GM12878 (cell line): ENCODE measurements around the gene PRTN3. TPM values are rescaled to one million over a fixed set of nuclear protein-coding genes. Genes with fewer than 3 reads are reported as not detected.

Experiments used
- ATAC-seq: fragments of 200-7000 bp; cut with Tn5 transposase; 3 replicates; pipeline ENCODE4 v1.9.1; 2020; ENCODE audit warnings: mild to moderate bottlenecking, moderate library complexity
- BruUV-seq: library from RNA; stranded (reverse); fragments of 400-500 nt; replicated peaks from 2 replicates; lab custom pipeline; 2021; lab: Mats Ljungman, UMichigan
- CTCF ChIA-PET: fragments of 300-600 bp; sonication (Branson Sonifier 250); formaldehyde crosslinking; extraction: SDS; loops from one replicate; lab custom pipeline; 2021; ENCODE audit warnings: inconsistent platforms; lab: Yijun Ruan, JAX
- POLR2A ChIA-PET: fragments of 350-600 bp; formaldehyde crosslinking; extraction: SDS; loops from one replicate; lab custom pipeline; 2021; ENCODE audit warnings: inconsistent platforms; lab: Charles Lee
- RAD21 ChIA-PET: fragments of 300-600 bp; sonication (Branson Sonifier 250); formaldehyde crosslinking; loops from one replicate; lab custom pipeline; 2023; ENCODE audit warnings: antibody characterized with exemption; ENCODE audit not compliant: unreplicated experiment; lab: Charles Lee
- SMC1A ChIA-PET: fragments of 300-600 bp; sonication (Branson Sonifier 250); formaldehyde crosslinking; loops from one replicate; lab custom pipeline; 2023; ENCODE audit not compliant: unreplicated experiment, uncharacterized antibody; lab: Charles Lee
- DNase-seq: peaks from one replicate; pipeline ENCODE4 v3.0.0-alpha.2; 2011; ENCODE audit warnings: low read depth, low spot score
- FAIRE-seq: peaks from 3 replicates; lab custom pipeline; 2011; peaks lifted over from hg19 to GRCh38; lab: Jason Lieb, UNC
- H2AFZ ChIP-seq: 2 replicates; pipeline ENCODE4 v1.6.0; 2011; ENCODE audit warnings: low read depth, low read length, control low read depth; ENCODE audit not compliant: control insufficient read depth
- H3K27ac ChIP-seq: 2 replicates; pipeline ENCODE4 v1.5.1; 2011; ENCODE audit warnings: control low read depth; ENCODE audit not compliant: control insufficient read depth, insufficient read depth
- H3K27me3 ChIP-seq, 2 experiments: replicated peaks in 1 of 2; 2 replicates each; pipeline versions ENCODE4 v1.6.0 to v1.6.1; 2011; ENCODE audit warnings: low read length in 1 of 2; ENCODE audit not compliant: control insufficient read depth in 2 of 2, insufficient read depth in 2 of 2
- H3K36me3 ChIP-seq, 2 experiments: 2 replicates each; pipeline ENCODE4 v1.5.1; 2011; ENCODE audit warnings: low read length in 1 of 2; ENCODE audit not compliant: control insufficient read depth in 2 of 2, insufficient read depth in 2 of 2
- H3K4me1 ChIP-seq: 2 replicates; pipeline ENCODE4 v1.6.1; 2011; ENCODE audit warnings: mild to moderate bottlenecking, low read length, moderate library complexity, mixed read lengths; ENCODE audit not compliant: control insufficient read depth, insufficient read depth
- H3K4me2 ChIP-seq: 2 replicates; pipeline ENCODE4 v1.6.0; 2011; ENCODE audit warnings: control low read depth; ENCODE audit not compliant: control insufficient read depth, insufficient read depth
- H3K4me3 ChIP-seq: fragments of 200-600 bp; sonication (generic); 2 replicates; pipeline ENCODE4 v1.5.1; 2016
- H3K79me2 ChIP-seq: 2 replicates; pipeline ENCODE4 v1.6.0; 2011; ENCODE audit warnings: low read length; ENCODE audit not compliant: control insufficient read depth, insufficient read depth
- H3K9ac ChIP-seq: 2 replicates; pipeline ENCODE4 v1.8.0; 2011; ENCODE audit warnings: low read length, control low read depth, mixed read lengths; ENCODE audit not compliant: control insufficient read depth, insufficient read depth
- H3K9me3 ChIP-seq: replicated peaks from 3 replicates; pipeline ENCODE4 v1.5.1; 2011; ENCODE audit warnings: mild to moderate bottlenecking, low read length; ENCODE audit not compliant: control insufficient read depth, insufficient read depth
- H4K20me1 ChIP-seq: 2 replicates; pipeline ENCODE4 v1.6.0; 2011; ENCODE audit not compliant: control insufficient read depth, insufficient read depth
- BCL11A ChIP-seq: IDR thresholded peaks from 2 replicates; pipeline ENCODE4 v1.6.1; 2011; ENCODE audit warnings: low read depth, low read length
- CHD1 ChIP-seq: IDR thresholded peaks from 2 replicates; pipeline ENCODE4 v1.6.1; 2012; ENCODE audit warnings: low read depth, low read length, improper control_type of control experiment
- EGR1 ChIP-seq, 2 experiments: IDR thresholded peaks; 1 replicate in 1 of 2; 2 replicates in 1 of 2; pipeline ENCODE4 v1.6.1; 2011 to 2012; ENCODE audit warnings: low read depth in 2 of 2, low read length in 2 of 2, borderline replicate concordance in 1 of 2, mild to moderate bottlenecking in 1 of 2, moderate library complexity in 1 of 2
- ETV6 ChIP-seq, 2 experiments: fragments of 450-650 bp in 1 of 2; IDR thresholded peaks in 1 of 2; conservative IDR thresholded peaks in 1 of 2; 2 replicates each; pipeline ENCODE4 v1.6.1; 2014; ENCODE audit warnings: antibody characterized with exemption in 1 of 2, borderline replicate concordance in 1 of 2, low read depth in 1 of 2, mild to moderate bottlenecking in 1 of 2, moderate library complexity in 1 of 2
- GABPA ChIP-seq: IDR thresholded peaks from 2 replicates; pipeline ENCODE4 v1.6.1; 2014; ENCODE audit warnings: antibody characterized with exemption, low read depth, mild to moderate bottlenecking, inconsistent platforms
- KLF5 ChIP-seq: fragments of 450-650 bp; IDR thresholded peaks from 2 replicates; pipeline ENCODE4 v1.6.1; 2014; ENCODE audit warnings: mild to moderate bottlenecking; ENCODE audit not compliant: partially characterized antibody
- MEF2B ChIP-seq: fragments of 450-650 bp; IDR thresholded peaks from 2 replicates; pipeline ENCODE4 v1.6.1; 2018; ENCODE audit warnings: mild to moderate bottlenecking, moderate library complexity; ENCODE audit not compliant: partially characterized antibody, poor library complexity, severe bottlenecking
- MXI1 ChIP-seq: fragments of 150-350 bp; IDR thresholded peaks from 2 replicates; pipeline ENCODE4 v1.6.1; 2011; ENCODE audit warnings: low read depth, mild to moderate bottlenecking, inconsistent platforms, low read length, improper control_type of control experiment
- MYB ChIP-seq: fragments of 150-350 bp; IDR thresholded peaks from 2 replicates; pipeline ENCODE4 v1.6.1; 2014; ENCODE audit warnings: mild to moderate bottlenecking, low read depth, low read length, borderline replicate concordance
- NFYB ChIP-seq: IDR thresholded peaks from 2 replicates; pipeline ENCODE4 v1.6.1; 2011; ENCODE audit warnings: low read depth, mild to moderate bottlenecking, low read length, improper control_type of control experiment, moderate library complexity; ENCODE audit not compliant: insufficient read depth
- NR2F1 ChIP-seq: fragments of 450-650 bp; conservative IDR thresholded peaks from 2 replicates; pipeline ENCODE4 v1.6.1; 2017; ENCODE audit warnings: mild to moderate bottlenecking
- POLR2AphosphoS2 ChIP-seq: IDR thresholded peaks from 2 replicates; pipeline ENCODE4 v1.6.1; 2011; ENCODE audit warnings: low read depth, mild to moderate bottlenecking, low read length, improper control_type of control experiment, moderate library complexity
- RFX5 ChIP-seq: IDR thresholded peaks from 2 replicates; pipeline ENCODE4 v1.6.1; 2011; ENCODE audit warnings: low read depth, low read length, improper control_type of control experiment
- TBL1XR1 ChIP-seq: IDR thresholded peaks from 2 replicates; pipeline ENCODE4 v1.6.1; 2012; ENCODE audit warnings: low read depth, low read length, improper control_type of control experiment
- ZNF207 ChIP-seq: fragments of 450-650 bp; IDR thresholded peaks from 2 replicates; pipeline ENCODE4 v1.6.1; 2014; ENCODE audit warnings: antibody characterized with exemption, mild to moderate bottlenecking, borderline replicate concordance
- WGBS: methylation state at CpG from one replicate; pipeline ENCODE4 v1.1.6; 2016; ENCODE audit warnings: low lambda C conversion rate; ENCODE audit not compliant: insufficient replicate concordance, insufficient coverage; ENCODE audit errors: missing lambda C conversion rate; 5-methylcytosine and 5-hydroxymethylcytosine counted together
- in situ Hi-C: fragments of 300-500 bp; cut with MboI; formaldehyde crosslinking; loops from 9 replicates; pipeline ENCODE4 v1.14.3; 2018; ENCODE audit warnings: mixed read lengths
- intact Hi-C: fragments of 100-400 bp; cut with micrococcal nuclease; formaldehyde crosslinking; loops from one replicate; pipeline ENCODE4 v1.14.2; 2022; ENCODE audit not compliant: unreplicated experiment
- polyA plus RNA-seq, 11 experiments: library from polyadenylated mRNA; depleted of rRNA in 4 of 11; unstranded in 6 of 11; stranded (reverse) in 5 of 11; fragments of >200 nt; fragmentation: Nextera tagmentation in 4 of 11; fragmentation: Illumina TruSeq in 1 of 11; extraction: Ambion mirVana in 4 of 11; extraction: Trizol in 1 of 11; gene quantifications; 1 replicate in 1 of 11; 2 replicates in 10 of 11; pipeline versions ENCODE4 v1.2.1 to v1.2.3, GENCODE V29; 2011 to 2016; ENCODE audit warnings: inconsistent platforms in 2 of 11, missing spikeins in 2 of 11, low read depth in 1 of 11
- total RNA-seq, 4 experiments: library from RNA; depleted of rRNA in 3 of 4; stranded (reverse); fragments of >200 nt in 3 of 4; fragmentation: Illumina TruSeq in 1 of 4; extraction: Trizol in 1 of 4; gene quantifications; 2 replicates each; pipeline versions ENCODE4 v1.2.1 to v1.2.3, GENCODE V29; 2013 to 2021
- TF ChIP-seq, protein P1 (sequence below): IDR thresholded peaks from 2 replicates; pipeline ENCODE4 v1.6.1; 2012; ENCODE audit warnings: low read depth, low read length, improper control_type of control experiment
- TF ChIP-seq, protein P2 (sequence below): fragments of 450-650 bp; IDR thresholded peaks from 2 replicates; pipeline ENCODE4 v1.6.1; 2018; ENCODE audit warnings: borderline replicate concordance, mild to moderate bottlenecking; ENCODE audit not compliant: partially characterized antibody
- TF ChIP-seq, protein P3 (sequence below): fragments of 150-350 bp; IDR thresholded peaks from 2 replicates; pipeline ENCODE4 v1.6.1; 2016; ENCODE audit warnings: low read depth, low read length

PRTN3 gene
- total and polyA plus RNA-seq, 10 of the 15 experiments (the other 5 are each of a cell fraction or from before 2014, with no cell fraction given), result 0.08 TPM; not detected in 9

- BruUV-seq, result no TSS peak
- no peak overlapping the region for H3K4me3 ChIP-seq
- ChIA-PET SMC1A (interaction anchor here (1.1 kb wide), 1 partner anchor 26 kb away, joined by 3 read pairs; no protein-coding TSS in a partner anchor), POLR2A (no interaction called here), RAD21 (no interaction called here), CTCF (interaction anchor here (1.3 kb wide), 1 partner anchor 178 kb away, joined by 4 read pairs; no protein-coding TSS in a partner anchor)
- intact Hi-C loops (no loop called here), in situ Hi-C loops (no loop called here)
- H3K79me2 ChIP-seq, result no peaks in the 10 kb centered on the region
- TF ChIP-seq, protein P1, sequence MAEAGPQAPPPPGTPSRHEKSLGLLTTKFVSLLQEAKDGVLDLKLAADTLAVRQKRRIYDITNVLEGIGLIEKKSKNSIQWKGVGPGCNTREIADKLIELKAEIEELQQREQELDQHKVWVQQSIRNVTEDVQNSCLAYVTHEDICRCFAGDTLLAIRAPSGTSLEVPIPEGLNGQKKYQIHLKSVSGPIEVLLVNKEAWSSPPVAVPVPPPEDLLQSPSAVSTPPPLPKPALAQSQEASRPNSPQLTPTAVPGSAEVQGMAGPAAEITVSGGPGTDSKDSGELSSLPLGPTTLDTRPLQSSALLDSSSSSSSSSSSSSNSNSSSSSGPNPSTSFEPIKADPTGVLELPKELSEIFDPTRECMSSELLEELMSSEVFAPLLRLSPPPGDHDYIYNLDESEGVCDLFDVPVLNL, result no peak
- TF ChIP-seq MYB (no peak), CHD1 (no peak), EGR1 (IDR thresholded peaks at IDR 0.05; ENCODE audit: borderline replicate concordance in 1 of 2, low read depth in 2 of 2, low read length in 2 of 2) (no peak), TBL1XR1 (no peak), NR2F1 (no peak), NFYB (no peak), KLF5 (no peak), MEF2B (no peak), MXI1 (no peak), ZNF207 (no peak), GABPA (no peak), ETV6 (conservative IDR thresholded peaks at IDR 0.05 in 1 of 2, IDR thresholded peaks at IDR 0.05 in 1 of 2; ENCODE audit: borderline replicate concordance in 1 of 2, low read depth in 1 of 2) (no peak), RFX5 (no peak), BCL11A (no peak), POLR2AphosphoS2 (no peak)
- TF ChIP-seq, protein P2, sequence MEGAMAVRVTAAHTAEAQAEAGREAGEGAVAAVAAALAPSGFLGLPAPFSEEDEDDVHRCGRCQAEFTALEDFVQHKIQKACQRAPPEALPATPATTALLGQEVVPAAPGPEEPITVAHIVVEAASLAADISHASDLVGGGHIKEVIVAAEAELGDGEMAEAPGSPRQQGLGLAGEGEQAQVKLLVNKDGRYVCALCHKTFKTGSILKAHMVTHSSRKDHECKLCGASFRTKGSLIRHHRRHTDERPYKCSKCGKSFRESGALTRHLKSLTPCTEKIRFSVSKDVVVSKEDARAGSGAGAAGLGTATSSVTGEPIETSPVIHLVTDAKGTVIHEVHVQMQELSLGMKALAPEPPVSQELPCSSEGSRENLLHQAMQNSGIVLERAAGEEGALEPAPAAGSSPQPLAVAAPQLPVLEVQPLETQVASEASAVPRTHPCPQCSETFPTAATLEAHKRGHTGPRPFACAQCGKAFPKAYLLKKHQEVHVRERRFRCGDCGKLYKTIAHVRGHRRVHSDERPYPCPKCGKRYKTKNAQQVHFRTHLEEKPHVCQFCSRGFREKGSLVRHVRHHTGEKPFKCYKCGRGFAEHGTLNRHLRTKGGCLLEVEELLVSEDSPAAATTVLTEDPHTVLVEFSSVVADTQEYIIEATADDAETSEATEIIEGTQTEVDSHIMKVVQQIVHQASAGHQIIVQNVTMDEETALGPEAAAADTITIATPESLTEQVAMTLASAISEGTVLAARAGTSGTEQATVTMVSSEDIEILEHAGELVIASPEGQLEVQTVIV, result no peak
- TF ChIP-seq, protein P3, sequence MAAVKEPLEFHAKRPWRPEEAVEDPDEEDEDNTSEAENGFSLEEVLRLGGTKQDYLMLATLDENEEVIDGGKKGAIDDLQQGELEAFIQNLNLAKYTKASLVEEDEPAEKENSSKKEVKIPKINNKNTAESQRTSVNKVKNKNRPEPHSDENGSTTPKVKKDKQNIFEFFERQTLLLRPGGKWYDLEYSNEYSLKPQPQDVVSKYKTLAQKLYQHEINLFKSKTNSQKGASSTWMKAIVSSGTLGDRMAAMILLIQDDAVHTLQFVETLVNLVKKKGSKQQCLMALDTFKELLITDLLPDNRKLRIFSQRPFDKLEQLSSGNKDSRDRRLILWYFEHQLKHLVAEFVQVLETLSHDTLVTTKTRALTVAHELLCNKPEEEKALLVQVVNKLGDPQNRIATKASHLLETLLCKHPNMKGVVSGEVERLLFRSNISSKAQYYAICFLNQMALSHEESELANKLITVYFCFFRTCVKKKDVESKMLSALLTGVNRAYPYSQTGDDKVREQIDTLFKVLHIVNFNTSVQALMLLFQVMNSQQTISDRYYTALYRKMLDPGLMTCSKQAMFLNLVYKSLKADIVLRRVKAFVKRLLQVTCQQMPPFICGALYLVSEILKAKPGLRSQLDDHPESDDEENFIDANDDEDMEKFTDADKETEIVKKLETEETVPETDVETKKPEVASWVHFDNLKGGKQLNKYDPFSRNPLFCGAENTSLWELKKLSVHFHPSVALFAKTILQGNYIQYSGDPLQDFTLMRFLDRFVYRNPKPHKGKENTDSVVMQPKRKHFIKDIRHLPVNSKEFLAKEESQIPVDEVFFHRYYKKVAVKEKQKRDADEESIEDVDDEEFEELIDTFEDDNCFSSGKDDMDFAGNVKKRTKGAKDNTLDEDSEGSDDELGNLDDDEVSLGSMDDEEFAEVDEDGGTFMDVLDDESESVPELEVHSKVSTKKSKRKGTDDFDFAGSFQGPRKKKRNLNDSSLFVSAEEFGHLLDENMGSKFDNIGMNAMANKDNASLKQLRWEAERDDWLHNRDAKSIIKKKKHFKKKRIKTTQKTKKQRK, result no peak
- no peaks in the 10 kb centered on the region for H4K20me1 ChIP-seq
- no peak overlapping the region for H3K27ac ChIP-seq
- DNase-seq (no peak), ATAC-seq (no peak), FAIRE-seq (no peak)
- no peaks in the 10 kb centered on the region for H3K27me3 ChIP-seq
- H3K4me1 ChIP-seq, result no peaks in the 10 kb centered on the region
- WGBS, result 35% methylated on average over 11 of the region's 12 CpGs
- H3K4me2 ChIP-seq, result no peak overlapping the region
- H3K9me3 ChIP-seq, result no peaks in the 10 kb centered on the region
- H3K36me3 ChIP-seq, result no peaks in the 10 kb centered on the region
- no peak overlapping the region for H3K9ac ChIP-seq
- no peak overlapping the region for H2AFZ ChIP-seq
Observed at GRCh38 chr19:823565-824121, 17.2 kb upstream of the PRTN3 start.
